A549 (cell line): ENCODE measurements around the gene CPZ.

Experiments
- BHLHE40 ChIP-seq: IDR thresholded peaks from 2 replicates; pipeline ENCODE4 v1.6.1; 2012; ENCODE audit warnings: low read depth, low read length, inconsistent platforms
- EP300 ChIP-seq, 2 experiments: fragments of >200 bp; sonication (Bioruptor Twin); formaldehyde crosslinking; IDR thresholded peaks; 2 replicates in 1 of 2; 3 replicates in 1 of 2; pipeline ENCODE4 v1.6.1; 2016 to 2017
- HDAC2 ChIP-seq: fragments of 200-600 bp; sonication (generic); IDR thresholded peaks from 2 replicates; pipeline ENCODE4 v1.6.1; 2016
- HOXA7 ChIP-seq: fragments of 250-450 bp; sonication (Bioruptor Pico); IDR thresholded peaks from 2 replicates; pipeline ENCODE4 v1.5.0; 2020; ENCODE audit warnings: mild to moderate bottlenecking, moderate library complexity
- POLR2A ChIP-seq: IDR thresholded peaks from 2 replicates; pipeline ENCODE4 v1.6.1; 2012; ENCODE audit warnings: mild to moderate bottlenecking, low read length
- RFX5 ChIP-seq: fragments of 450-650 bp; IDR thresholded peaks from 2 replicates; pipeline ENCODE4 v1.7.1; 2014; ENCODE audit warnings: antibody characterized with exemption, mild to moderate bottlenecking, moderate library complexity
- RNF2 ChIP-seq: fragments of 200-600 bp; sonication (generic); IDR thresholded peaks from 2 replicates; pipeline ENCODE4 v1.6.1; 2016; ENCODE audit warnings: low read depth, mild to moderate bottlenecking, antibody characterized with exemption, moderate library complexity, borderline replicate concordance
- SMC3 ChIP-seq: fragments of >200 bp; sonication (Bioruptor Twin); formaldehyde crosslinking; IDR thresholded peaks from 3 replicates; pipeline ENCODE4 v1.6.1; 2018; ENCODE audit warnings: inconsistent platforms
- TF ChIP-seq, protein P1 (sequence below): IDR thresholded peaks from 2 replicates; pipeline ENCODE4 v1.6.1; 2012
- TF ChIP-seq, protein P2 (sequence below): fragments of 150-350 bp; IDR thresholded peaks from 2 replicates; pipeline ENCODE4 v1.6.1; 2014; ENCODE audit warnings: low read depth, mild to moderate bottlenecking, low read length
- TF ChIP-seq, protein P3 (sequence below): fragments of >200 bp; sonication (Bioruptor Twin); formaldehyde crosslinking; IDR thresholded peaks from 3 replicates; pipeline ENCODE4 v1.5.1; 2016
- TF ChIP-seq, protein P4 (sequence below): IDR thresholded peaks from 2 replicates; pipeline ENCODE4 v1.6.1; 2012; ENCODE audit warnings: low read depth, borderline replicate concordance

DNA sequence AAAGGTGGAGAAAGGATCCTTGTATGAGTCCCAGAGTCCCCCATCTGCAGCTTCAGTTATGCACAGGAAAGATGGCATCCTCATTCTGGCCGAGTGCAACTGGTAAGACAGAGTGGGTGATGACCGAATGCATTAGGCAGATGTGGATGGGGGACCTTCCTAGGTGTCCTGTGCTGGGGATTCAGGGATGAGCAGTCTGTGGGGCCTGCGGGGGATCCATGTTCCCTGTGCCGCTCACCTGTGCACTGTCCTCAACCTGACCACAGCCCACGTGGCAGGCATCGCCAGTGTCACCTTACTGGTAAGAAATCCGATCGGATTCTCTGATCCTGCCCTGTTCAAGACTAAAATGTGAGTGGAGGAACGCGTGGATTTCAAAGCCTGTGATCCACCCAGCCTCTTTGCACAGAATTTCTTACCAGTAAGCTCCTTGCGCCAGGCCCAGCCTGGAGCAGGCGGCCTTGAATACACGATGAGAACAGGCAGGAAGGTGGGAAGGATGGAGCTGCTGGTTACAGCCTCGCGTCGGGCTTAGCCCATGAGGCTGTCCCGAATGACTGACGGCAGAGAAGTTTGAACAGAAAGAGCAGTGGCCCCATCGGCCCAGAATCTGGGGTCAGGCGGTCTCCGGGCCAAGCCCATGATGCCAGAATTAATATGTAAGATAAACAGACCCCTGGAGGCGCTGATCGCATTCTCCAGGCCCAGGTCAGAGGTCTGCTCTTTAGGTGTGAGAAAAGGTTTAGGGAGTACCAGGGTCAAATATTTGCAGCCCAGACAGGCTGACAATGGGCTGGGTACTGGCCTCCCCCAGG, 56.5 kb downstream of the CPZ start:
- TF ChIP-seq, protein P1, sequence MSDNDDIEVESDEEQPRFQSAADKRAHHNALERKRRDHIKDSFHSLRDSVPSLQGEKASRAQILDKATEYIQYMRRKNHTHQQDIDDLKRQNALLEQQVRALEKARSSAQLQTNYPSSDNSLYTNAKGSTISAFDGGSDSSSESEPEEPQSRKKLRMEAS: no peak
- TF ChIP-seq, protein P2, sequence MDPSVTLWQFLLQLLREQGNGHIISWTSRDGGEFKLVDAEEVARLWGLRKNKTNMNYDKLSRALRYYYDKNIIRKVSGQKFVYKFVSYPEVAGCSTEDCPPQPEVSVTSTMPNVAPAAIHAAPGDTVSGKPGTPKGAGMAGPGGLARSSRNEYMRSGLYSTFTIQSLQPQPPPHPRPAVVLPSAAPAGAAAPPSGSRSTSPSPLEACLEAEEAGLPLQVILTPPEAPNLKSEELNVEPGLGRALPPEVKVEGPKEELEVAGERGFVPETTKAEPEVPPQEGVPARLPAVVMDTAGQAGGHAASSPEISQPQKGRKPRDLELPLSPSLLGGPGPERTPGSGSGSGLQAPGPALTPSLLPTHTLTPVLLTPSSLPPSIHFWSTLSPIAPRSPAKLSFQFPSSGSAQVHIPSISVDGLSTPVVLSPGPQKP: no peak
- TF ChIP-seq, protein P3, sequence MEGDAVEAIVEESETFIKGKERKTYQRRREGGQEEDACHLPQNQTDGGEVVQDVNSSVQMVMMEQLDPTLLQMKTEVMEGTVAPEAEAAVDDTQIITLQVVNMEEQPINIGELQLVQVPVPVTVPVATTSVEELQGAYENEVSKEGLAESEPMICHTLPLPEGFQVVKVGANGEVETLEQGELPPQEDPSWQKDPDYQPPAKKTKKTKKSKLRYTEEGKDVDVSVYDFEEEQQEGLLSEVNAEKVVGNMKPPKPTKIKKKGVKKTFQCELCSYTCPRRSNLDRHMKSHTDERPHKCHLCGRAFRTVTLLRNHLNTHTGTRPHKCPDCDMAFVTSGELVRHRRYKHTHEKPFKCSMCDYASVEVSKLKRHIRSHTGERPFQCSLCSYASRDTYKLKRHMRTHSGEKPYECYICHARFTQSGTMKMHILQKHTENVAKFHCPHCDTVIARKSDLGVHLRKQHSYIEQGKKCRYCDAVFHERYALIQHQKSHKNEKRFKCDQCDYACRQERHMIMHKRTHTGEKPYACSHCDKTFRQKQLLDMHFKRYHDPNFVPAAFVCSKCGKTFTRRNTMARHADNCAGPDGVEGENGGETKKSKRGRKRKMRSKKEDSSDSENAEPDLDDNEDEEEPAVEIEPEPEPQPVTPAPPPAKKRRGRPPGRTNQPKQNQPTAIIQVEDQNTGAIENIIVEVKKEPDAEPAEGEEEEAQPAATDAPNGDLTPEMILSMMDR: no peak
- TF ChIP-seq SMC3: no peak
- TF ChIP-seq POLR2A: no peak
- TF ChIP-seq EP300 (IDR thresholded peaks at IDR 0.05): no peak
- TF ChIP-seq HDAC2: no peak
- TF ChIP-seq, protein P4, sequence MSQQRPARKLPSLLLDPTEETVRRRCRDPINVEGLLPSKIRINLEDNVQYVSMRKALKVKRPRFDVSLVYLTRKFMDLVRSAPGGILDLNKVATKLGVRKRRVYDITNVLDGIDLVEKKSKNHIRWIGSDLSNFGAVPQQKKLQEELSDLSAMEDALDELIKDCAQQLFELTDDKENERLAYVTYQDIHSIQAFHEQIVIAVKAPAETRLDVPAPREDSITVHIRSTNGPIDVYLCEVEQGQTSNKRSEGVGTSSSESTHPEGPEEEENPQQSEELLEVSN: no peak
- TF ChIP-seq RNF2: no peak
- TF ChIP-seq RFX5: no peak
- no peak for TF ChIP-seq HOXA7 (CRISPR knock-in tag)
- TF ChIP-seq BHLHE40: no peak
